Measurements from ENCODE around the gene CAND2. TPM values are rescaled to one million over a fixed set of nuclear protein-coding genes. Genes with fewer than 3 reads are reported as not detected.

Gene CAND2
- total and polyA plus RNA-seq, 9 of the 15 experiments (the other 6 are each of a cell fraction or from before 2014, with no cell fraction given): 0.91 to 14.9 (median 4.3) TPM

DNA sequence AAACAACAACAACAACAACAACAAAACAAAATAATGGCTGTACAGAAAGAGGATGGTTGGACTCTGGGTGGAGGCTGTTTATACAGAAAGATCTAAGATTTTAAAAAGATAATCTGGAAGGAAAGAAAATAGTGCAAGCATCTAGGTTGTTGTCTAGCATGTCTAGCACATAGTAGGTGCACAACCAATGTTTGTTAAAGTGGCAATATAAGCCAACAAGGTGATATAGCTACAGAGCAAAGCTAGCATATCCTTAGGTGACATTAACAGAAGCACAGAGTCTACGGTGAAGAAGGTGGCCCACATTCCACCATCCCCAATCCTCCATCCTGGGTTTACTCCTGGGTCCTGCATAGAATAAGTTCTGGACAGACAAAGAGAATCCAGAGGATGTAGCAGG, 42.2 kb upstream of the CAND2 start (continued):
- TF ChIP-seq, protein P1, sequence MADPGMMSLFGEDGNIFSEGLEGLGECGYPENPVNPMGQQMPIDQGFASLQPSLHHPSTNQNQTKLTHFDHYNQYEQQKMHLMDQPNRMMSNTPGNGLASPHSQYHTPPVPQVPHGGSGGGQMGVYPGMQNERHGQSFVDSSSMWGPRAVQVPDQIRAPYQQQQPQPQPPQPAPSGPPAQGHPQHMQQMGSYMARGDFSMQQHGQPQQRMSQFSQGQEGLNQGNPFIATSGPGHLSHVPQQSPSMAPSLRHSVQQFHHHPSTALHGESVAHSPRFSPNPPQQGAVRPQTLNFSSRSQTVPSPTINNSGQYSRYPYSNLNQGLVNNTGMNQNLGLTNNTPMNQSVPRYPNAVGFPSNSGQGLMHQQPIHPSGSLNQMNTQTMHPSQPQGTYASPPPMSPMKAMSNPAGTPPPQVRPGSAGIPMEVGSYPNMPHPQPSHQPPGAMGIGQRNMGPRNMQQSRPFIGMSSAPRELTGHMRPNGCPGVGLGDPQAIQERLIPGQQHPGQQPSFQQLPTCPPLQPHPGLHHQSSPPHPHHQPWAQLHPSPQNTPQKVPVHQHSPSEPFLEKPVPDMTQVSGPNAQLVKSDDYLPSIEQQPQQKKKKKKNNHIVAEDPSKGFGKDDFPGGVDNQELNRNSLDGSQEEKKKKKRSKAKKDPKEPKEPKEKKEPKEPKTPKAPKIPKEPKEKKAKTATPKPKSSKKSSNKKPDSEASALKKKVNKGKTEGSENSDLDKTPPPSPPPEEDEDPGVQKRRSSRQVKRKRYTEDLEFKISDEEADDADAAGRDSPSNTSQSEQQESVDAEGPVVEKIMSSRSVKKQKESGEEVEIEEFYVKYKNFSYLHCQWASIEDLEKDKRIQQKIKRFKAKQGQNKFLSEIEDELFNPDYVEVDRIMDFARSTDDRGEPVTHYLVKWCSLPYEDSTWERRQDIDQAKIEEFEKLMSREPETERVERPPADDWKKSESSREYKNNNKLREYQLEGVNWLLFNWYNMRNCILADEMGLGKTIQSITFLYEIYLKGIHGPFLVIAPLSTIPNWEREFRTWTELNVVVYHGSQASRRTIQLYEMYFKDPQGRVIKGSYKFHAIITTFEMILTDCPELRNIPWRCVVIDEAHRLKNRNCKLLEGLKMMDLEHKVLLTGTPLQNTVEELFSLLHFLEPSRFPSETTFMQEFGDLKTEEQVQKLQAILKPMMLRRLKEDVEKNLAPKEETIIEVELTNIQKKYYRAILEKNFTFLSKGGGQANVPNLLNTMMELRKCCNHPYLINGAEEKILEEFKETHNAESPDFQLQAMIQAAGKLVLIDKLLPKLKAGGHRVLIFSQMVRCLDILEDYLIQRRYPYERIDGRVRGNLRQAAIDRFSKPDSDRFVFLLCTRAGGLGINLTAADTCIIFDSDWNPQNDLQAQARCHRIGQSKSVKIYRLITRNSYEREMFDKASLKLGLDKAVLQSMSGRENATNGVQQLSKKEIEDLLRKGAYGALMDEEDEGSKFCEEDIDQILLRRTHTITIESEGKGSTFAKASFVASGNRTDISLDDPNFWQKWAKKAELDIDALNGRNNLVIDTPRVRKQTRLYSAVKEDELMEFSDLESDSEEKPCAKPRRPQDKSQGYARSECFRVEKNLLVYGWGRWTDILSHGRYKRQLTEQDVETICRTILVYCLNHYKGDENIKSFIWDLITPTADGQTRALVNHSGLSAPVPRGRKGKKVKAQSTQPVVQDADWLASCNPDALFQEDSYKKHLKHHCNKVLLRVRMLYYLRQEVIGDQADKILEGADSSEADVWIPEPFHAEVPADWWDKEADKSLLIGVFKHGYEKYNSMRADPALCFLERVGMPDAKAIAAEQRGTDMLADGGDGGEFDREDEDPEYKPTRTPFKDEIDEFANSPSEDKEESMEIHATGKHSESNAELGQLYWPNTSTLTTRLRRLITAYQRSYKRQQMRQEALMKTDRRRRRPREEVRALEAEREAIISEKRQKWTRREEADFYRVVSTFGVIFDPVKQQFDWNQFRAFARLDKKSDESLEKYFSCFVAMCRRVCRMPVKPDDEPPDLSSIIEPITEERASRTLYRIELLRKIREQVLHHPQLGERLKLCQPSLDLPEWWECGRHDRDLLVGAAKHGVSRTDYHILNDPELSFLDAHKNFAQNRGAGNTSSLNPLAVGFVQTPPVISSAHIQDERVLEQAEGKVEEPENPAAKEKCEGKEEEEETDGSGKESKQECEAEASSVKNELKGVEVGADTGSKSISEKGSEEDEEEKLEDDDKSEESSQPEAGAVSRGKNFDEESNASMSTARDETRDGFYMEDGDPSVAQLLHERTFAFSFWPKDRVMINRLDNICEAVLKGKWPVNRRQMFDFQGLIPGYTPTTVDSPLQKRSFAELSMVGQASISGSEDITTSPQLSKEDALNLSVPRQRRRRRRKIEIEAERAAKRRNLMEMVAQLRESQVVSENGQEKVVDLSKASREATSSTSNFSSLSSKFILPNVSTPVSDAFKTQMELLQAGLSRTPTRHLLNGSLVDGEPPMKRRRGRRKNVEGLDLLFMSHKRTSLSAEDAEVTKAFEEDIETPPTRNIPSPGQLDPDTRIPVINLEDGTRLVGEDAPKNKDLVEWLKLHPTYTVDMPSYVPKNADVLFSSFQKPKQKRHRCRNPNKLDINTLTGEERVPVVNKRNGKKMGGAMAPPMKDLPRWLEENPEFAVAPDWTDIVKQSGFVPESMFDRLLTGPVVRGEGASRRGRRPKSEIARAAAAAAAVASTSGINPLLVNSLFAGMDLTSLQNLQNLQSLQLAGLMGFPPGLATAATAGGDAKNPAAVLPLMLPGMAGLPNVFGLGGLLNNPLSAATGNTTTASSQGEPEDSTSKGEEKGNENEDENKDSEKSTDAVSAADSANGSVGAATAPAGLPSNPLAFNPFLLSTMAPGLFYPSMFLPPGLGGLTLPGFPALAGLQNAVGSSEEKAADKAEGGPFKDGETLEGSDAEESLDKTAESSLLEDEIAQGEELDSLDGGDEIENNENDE (IDR thresholded peaks at IDR 0.05; ENCODE audit: low read depth, low read length): no peak
- no peak for TF ChIP-seq ZNF146 (CRISPR knock-in tag; IDR thresholded peaks at IDR 0.05; ENCODE audit: unreplicated experiment)
- TF ChIP-seq GTF2A2 (tag; IDR thresholded peaks at IDR 0.05): no peak
- no peak for TF ChIP-seq TEAD1 (CRISPR knock-in tag; IDR thresholded peaks at IDR 0.05)
- TF ChIP-seq SUPT5H (IDR thresholded peaks at IDR 0.05): no peak
- peak; percentile 92 for TF ChIP-seq ZKSCAN1 (IDR thresholded peaks at IDR 0.05; ENCODE audit: low read depth, low read length)
- TF ChIP-seq, protein P2, sequence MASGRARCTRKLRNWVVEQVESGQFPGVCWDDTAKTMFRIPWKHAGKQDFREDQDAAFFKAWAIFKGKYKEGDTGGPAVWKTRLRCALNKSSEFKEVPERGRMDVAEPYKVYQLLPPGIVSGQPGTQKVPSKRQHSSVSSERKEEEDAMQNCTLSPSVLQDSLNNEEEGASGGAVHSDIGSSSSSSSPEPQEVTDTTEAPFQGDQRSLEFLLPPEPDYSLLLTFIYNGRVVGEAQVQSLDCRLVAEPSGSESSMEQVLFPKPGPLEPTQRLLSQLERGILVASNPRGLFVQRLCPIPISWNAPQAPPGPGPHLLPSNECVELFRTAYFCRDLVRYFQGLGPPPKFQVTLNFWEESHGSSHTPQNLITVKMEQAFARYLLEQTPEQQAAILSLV (tag; IDR thresholded peaks at IDR 0.05): no peak
- TF ChIP-seq IRF2 (CRISPR knock-in tag; IDR thresholded peaks at IDR 0.05): no peak

Data from K562 (cell line).